ENCODE data around the gene LIX1L.

DNA sequence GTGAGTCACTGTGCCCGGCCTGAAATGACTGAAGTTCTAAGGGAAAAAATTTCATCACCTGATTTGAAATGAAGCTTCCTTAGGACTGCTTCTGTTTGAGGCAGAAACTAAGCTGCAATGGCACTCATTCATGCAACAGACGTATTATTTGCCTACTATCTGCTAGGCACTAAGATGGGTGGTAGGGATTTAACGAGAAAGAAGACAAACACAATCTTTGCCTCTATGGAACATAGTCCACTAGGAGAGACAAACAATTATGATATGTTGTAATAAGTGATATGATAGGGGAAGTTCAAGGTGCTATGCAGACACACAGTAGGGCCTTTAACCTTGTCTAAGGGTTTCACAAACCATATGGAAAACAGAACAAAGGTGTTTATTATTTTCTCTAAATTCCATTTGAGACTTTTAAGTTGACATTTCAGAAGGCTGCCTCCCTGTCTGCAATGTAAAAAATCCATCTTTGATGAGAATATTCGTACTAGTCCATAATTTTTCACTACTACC, 11.3 kb downstream of the LIX1L start:
- no peak for TF ChIP-seq CSDC2 (CRISPR knock-in tag; IDR thresholded peaks at IDR 0.05)
- TF ChIP-seq ZFP30 (CRISPR knock-in tag; IDR thresholded peaks at IDR 0.05), result no peak
- no peak for TF ChIP-seq ESRRG (CRISPR knock-in tag; IDR thresholded peaks at IDR 0.05)
- no peak for TF ChIP-seq SNAI2 (CRISPR knock-in tag; IDR thresholded peaks at IDR 0.05)
- TF ChIP-seq ZNF8 (CRISPR knock-in tag; IDR thresholded peaks at IDR 0.05), result no peak
- TF ChIP-seq ISL1 (CRISPR knock-in tag; IDR thresholded peaks at IDR 0.05), result no peak
- TF ChIP-seq, protein P1, sequence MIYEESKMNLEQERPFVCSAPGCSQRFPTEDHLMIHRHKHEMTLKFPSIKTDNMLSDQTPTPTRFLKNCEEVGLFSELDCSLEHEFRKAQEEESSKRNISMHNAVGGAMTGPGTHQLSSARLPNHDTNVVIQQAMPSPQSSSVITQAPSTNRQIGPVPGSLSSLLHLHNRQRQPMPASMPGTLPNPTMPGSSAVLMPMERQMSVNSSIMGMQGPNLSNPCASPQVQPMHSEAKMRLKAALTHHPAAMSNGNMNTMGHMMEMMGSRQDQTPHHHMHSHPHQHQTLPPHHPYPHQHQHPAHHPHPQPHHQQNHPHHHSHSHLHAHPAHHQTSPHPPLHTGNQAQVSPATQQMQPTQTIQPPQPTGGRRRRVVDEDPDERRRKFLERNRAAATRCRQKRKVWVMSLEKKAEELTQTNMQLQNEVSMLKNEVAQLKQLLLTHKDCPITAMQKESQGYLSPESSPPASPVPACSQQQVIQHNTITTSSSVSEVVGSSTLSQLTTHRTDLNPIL (CRISPR knock-in tag; IDR thresholded peaks at IDR 0.05; ENCODE audit: low read depth), result no peak
- TF ChIP-seq ZFP3 (CRISPR knock-in tag; IDR thresholded peaks at IDR 0.05), result no peak
- TF ChIP-seq ZNF565 (CRISPR knock-in tag; conservative IDR thresholded peaks at IDR 0.05; ENCODE audit: low read depth), result no peak
- TF ChIP-seq, protein P2, sequence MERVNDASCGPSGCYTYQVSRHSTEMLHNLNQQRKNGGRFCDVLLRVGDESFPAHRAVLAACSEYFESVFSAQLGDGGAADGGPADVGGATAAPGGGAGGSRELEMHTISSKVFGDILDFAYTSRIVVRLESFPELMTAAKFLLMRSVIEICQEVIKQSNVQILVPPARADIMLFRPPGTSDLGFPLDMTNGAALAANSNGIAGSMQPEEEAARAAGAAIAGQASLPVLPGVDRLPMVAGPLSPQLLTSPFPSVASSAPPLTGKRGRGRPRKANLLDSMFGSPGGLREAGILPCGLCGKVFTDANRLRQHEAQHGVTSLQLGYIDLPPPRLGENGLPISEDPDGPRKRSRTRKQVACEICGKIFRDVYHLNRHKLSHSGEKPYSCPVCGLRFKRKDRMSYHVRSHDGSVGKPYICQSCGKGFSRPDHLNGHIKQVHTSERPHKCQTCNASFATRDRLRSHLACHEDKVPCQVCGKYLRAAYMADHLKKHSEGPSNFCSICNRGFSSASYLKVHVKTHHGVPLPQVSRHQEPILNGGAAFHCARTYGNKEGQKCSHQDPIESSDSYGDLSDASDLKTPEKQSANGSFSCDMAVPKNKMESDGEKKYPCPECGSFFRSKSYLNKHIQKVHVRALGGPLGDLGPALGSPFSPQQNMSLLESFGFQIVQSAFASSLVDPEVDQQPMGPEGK (CRISPR knock-in tag; IDR thresholded peaks at IDR 0.05; ENCODE audit: borderline replicate concordance), result no peak
- TF ChIP-seq ZNF70 (CRISPR knock-in tag; IDR thresholded peaks at IDR 0.05), result no peak
- TF ChIP-seq, protein P3, sequence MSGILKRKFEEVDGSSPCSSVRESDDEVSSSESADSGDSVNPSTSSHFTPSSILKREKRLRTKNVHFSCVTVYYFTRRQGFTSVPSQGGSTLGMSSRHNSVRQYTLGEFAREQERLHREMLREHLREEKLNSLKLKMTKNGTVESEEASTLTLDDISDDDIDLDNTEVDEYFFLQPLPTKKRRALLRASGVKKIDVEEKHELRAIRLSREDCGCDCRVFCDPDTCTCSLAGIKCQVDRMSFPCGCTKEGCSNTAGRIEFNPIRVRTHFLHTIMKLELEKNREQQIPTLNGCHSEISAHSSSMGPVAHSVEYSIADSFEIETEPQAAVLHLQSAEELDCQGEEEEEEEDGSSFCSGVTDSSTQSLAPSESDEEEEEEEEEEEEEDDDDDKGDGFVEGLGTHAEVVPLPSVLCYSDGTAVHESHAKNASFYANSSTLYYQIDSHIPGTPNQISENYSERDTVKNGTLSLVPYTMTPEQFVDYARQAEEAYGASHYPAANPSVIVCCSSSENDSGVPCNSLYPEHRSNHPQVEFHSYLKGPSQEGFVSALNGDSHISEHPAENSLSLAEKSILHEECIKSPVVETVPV (CRISPR knock-in tag; IDR thresholded peaks at IDR 0.05), result no peak
- TF ChIP-seq GLIS3 (CRISPR knock-in tag; IDR thresholded peaks at IDR 0.05), result no peak

All from SK-N-SH treated with all-trans-retinoic acid at 6 μM for 48 hours (cell line).